GM19238 (cell line): ENCODE data around the gene B4GALT7.

Experiments
- DNase-seq: peaks from one replicate; pipeline ENCODE4 v3.0.0; 2011; ENCODE audit warnings: low spot score; ENCODE audit not compliant: insufficient read length

The B4GALT7 gene

GRCh38 chr5:177593511-177593910 lies 6.4 kb upstream of the B4GALT7 start:
- DNase-seq = no peak

GRCh38 chr5:177594071-177594470 lies 5.9 kb upstream of the B4GALT7 start:
- no peak for DNase-seq

- DNase-seq = no peak
Observed at GRCh38 chr5:177595026-177595585, 4.8 kb upstream of the B4GALT7 start.

GRCh38 chr5:177595991-177596774 lies 3.7 kb upstream of the B4GALT7 start:
- no peak for DNase-seq

- no peak for DNase-seq
Observed at GRCh38 chr5:177596775-177597238, 3.1 kb upstream of the B4GALT7 start.

- no peak for DNase-seq
Observed at GRCh38 chr5:177598477-177598876, 1.5 kb upstream of the B4GALT7 start.

- DNase-seq = no peak
Observed at GRCh38 chr5:177600508-177601018, 631 bp downstream of the B4GALT7 start.

GRCh38 chr5:177601126-177601525 lies 1.2 kb downstream of the B4GALT7 start:
- no peak for DNase-seq

GRCh38 chr5:177601577-177602457 lies 1.9 kb downstream of the B4GALT7 start:
- no peak for DNase-seq

- DNase-seq = no peak
Observed at GRCh38 chr5:177602458-177602830, 2.5 kb downstream of the B4GALT7 start.

- DNase-seq = no peak
Observed at GRCh38 chr5:177603631-177604030, 3.7 kb downstream of the B4GALT7 start.

- no peak for DNase-seq
Observed at GRCh38 chr5:177604116-177604521, 4.2 kb downstream of the B4GALT7 start.

GRCh38 chr5:177604656-177605055 lies 4.7 kb downstream of the B4GALT7 start:
- DNase-seq = no peak

- no peak for DNase-seq
Observed at GRCh38 chr5:177605078-177605477, 5.1 kb downstream of the B4GALT7 start.

- DNase-seq = no peak
Observed at GRCh38 chr5:177605667-177606066, 5.7 kb downstream of the B4GALT7 start.

GRCh38 chr5:177606071-177607051 lies 6.4 kb downstream of the B4GALT7 start:
- no peak for DNase-seq

GRCh38 chr5:177607115-177607451 lies 7.2 kb downstream of the B4GALT7 start:
- DNase-seq = no peak

- peak; percentile 53 for DNase-seq
Observed at GRCh38 chr5:177607452-177608192, 7.7 kb downstream of the B4GALT7 start.

- no peak for DNase-seq
Observed at GRCh38 chr5:177608243-177609075, 8.5 kb downstream of the B4GALT7 start.
